ENCODE measurements around the gene MGP. TPM values are rescaled to one million over a fixed set of nuclear protein-coding genes. Genes with fewer than 3 reads are reported as not detected.

Gene MGP
- total and polyA plus RNA-seq, 2 of the 4 experiments (the other 2 are of a cell fraction), result 1.4 to 2.7 TPM

DNA sequence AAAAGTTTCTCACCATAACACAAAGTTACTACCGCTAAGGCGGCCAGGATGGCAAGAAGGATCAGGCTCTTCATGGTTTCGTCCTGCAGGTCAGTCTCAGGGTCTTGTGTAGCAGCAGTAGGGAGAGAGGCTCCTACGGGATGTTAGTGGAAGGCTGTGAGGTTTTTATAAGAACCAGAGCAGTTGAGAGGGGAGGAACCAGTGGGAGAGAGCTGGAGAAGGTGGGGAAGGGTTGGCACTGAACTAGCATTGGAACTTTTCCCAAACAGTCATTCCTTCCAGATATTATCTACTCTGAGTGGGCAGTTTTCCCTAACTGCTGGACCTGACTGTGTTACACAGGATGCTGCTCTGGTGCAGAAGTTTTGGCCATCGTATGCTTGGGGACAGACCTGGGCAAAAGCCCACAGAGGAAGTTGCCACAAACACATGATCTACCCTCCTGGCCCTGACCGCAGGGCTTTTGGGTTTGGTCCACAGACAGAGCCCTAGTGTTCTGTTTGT is at the start of gene MGP (continued):
- no peak for TF ChIP-seq RFX5 (IDR thresholded peaks at IDR 0.05; ENCODE audit: low read depth, low read length)

DNA sequence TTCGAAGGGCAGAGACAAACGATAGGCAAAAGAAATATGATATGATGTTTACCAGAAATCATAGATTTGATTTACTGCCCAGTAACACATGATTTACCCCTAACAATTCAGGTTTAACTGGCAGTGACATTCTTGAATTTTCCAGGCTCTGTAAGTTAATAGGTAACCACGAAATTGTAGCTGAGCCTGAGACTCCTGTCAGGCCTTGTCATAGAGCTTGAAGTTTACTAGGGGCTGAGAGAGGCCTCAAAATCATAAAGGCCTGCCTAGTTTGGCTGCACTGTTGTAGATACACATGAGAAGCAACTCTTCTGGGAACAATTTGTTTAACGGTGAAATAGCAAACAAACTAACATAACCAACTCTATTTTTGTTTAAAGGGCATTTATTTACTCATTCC is 49.4 kb upstream of the MGP start:
- Histone ChIP-seq H2AK5ac (ENCODE audit: low read depth, low read length) (no peak overlapping the region), H4K20me1 (ENCODE audit: insufficient read depth, low read length) (no peaks in the 10 kb centered on the region), H3K9me3 (ENCODE audit: control insufficient read depth, insufficient read depth, low read length) (no peaks in the 10 kb centered on the region), H2BK15ac (ENCODE audit: low read depth, low read length) (no peak overlapping the region), H3K4me1 (ENCODE audit: control insufficient read depth, insufficient read depth, low read length) (peaks cover 3% of the 10 kb centered on the region; the same call in 1 of the 2 replicates), H4K91ac (ENCODE audit: insufficient read depth, low read depth, low read length) (no peak overlapping the region), H4K5ac (ENCODE audit: low read depth, low read length) (no peak overlapping the region), H3K23ac (ENCODE audit: low read depth, low read length) (no peak overlapping the region), H2AK9ac (replicated peaks; ENCODE audit: low read depth, low read length, poor library complexity) (no peak overlapping the region), H3K4ac (ENCODE audit: low read depth, low read length) (no peak overlapping the region), H4K8ac (ENCODE audit: low read depth in 2 of 2, low read length in 2 of 2) (no peak overlapping the region), H3K9me1 (ENCODE audit: insufficient read depth, low read length) (no peaks in the 10 kb centered on the region; the same call in 1 of the 2 replicates), H3K36me3 (ENCODE audit: control insufficient read depth, insufficient read depth, low read length) (no peaks in the 10 kb centered on the region), H3K4me2 (ENCODE audit: low read depth, low read length) (no peak overlapping the region), H2BK20ac (ENCODE audit: low read depth, low read length) (0 out of 2 replicates have a peak overlapping the region, but pooled peaks have one; percentile 9), H3K27me3 (ENCODE audit: control insufficient read depth, insufficient read depth, low read length) (no peaks in the 10 kb centered on the region), H3K56ac (ENCODE audit: extremely low read depth, insufficient read depth, low read length) (no peak overlapping the region), H3K14ac (replicated peaks; ENCODE audit: low read depth, low read length) (no peak overlapping the region), H2BK5ac (ENCODE audit: low read depth, low read length, poor library complexity, severe bottlenecking) (no peak overlapping the region), H2BK120ac (ENCODE audit: low read depth, low read length) (no peak overlapping the region), H3K27ac (ENCODE audit: insufficient read depth, low read length) (no peak overlapping the region), H3K79me1 (ENCODE audit: low read depth in 1 of 2, low read length in 2 of 2) (no peaks in the 10 kb centered on the region), H3K4me3 (ENCODE audit: insufficient read depth, low read depth, low read length) (no peak overlapping the region), H3K18ac (ENCODE audit: low read depth, low read length) (no peak overlapping the region), H3K9ac (ENCODE audit: low read depth, low read length) (no peak overlapping the region), H2AFZ (replicated peaks; ENCODE audit: low read length, poor library complexity) (no peak overlapping the region)
- WGBS, 2 experiments (ENCODE audit: extremely low coverage in 2 of 2, insufficient read length in 1 of 2), result no CpG with 5 or more reads among the region's 4 CpGs
- DNase-seq (no peak), ATAC-seq (ENCODE audit: low read depth) (no peak)
- in situ Hi-C loops (cut with MboI; ENCODE audit: low sequenced_read_pairs), result no loop called here
- no TSS peak for BruUV-seq (replicated peaks)
- dilution Hi-C loops (cut with HindIII; ENCODE audit: low sequenced_read_pairs, unreplicated experiment), result no loop called here
- ChIA-PET POLR2A (ENCODE audit: unreplicated experiment) (no interaction called here), CTCF (no interaction called here)
- TF ChIP-seq RFX5 (IDR thresholded peaks at IDR 0.05; ENCODE audit: low read depth, low read length) (no peak), MXI1 (IDR thresholded peaks at IDR 0.05; ENCODE audit: borderline replicate concordance, low read depth, low read length) (no peak), CHD1 (IDR thresholded peaks at IDR 0.05; ENCODE audit: low read depth, low read length) (no peak), RAD21 (IDR thresholded peaks at IDR 0.05; ENCODE audit: low read length) (no peak), NFE2L2 (IDR thresholded peaks at IDR 0.05; ENCODE audit: low read depth, low read length) (no peak)
- TF ChIP-seq, protein P1, sequence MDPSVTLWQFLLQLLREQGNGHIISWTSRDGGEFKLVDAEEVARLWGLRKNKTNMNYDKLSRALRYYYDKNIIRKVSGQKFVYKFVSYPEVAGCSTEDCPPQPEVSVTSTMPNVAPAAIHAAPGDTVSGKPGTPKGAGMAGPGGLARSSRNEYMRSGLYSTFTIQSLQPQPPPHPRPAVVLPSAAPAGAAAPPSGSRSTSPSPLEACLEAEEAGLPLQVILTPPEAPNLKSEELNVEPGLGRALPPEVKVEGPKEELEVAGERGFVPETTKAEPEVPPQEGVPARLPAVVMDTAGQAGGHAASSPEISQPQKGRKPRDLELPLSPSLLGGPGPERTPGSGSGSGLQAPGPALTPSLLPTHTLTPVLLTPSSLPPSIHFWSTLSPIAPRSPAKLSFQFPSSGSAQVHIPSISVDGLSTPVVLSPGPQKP (IDR thresholded peaks at IDR 0.05; ENCODE audit: borderline replicate concordance, low read depth, low read length), result no peak
- intact Hi-C loops (cut with micrococcal nuclease), result no loop called here

Data from IMR-90 (cell line).